ENCODE data around the gene NECTIN2.
"Not testable (repeated sequence)": the region's sequence is repeated elsewhere in the genome, so short reads cannot be mapped to it uniquely, and the experiment has no call there.

Gene NECTIN2

DNA sequence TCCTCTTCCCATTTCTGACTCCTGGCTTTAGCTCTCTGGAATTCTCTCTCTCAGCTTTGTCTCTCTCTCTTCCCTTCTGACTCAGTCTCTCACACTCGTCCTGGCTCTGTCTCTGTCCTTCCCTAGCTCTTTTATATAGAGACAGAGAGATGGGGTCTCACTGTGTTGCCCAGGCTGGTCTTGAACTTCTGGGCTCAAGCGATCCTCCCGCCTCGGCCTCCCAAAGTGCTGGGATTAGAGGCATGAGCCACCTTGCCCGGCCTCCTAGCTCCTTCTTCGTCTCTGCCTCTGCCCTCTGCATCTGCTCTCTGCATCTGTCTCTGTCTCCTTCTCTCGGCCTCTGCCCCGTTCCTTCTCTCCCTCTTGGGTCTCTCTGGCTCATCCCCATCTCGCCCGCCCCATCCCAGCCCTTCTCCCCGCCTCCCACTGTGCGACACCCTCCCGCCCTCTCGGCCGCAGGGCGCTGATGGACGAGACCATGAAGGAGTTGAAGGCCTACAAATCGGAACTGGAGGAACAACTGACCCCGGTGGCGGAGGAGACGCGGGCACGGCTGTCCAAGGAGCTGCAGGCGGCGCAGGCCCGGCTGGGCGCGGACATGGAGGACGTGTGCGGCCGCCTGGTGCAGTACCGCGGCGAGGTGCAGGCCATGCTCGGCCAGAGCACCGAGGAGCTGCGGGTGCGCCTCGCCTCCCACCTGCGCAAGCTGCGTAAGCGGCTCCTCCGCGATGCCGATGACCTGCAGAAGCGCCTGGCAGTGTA, 62.2 kb downstream of the NECTIN2 start:
- no peak for DNase-seq (ENCODE audit: low read depth, low spot score)

DNA sequence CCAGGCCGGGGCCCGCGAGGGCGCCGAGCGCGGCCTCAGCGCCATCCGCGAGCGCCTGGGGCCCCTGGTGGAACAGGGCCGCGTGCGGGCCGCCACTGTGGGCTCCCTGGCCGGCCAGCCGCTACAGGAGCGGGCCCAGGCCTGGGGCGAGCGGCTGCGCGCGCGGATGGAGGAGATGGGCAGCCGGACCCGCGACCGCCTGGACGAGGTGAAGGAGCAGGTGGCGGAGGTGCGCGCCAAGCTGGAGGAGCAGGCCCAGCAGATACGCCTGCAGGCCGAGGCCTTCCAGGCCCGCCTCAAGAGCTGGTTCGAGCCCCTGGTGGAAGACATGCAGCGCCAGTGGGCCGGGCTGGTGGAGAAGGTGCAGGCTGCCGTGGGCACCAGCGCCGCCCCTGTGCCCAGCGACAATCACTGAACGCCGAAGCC, 62.8 kb downstream of the NECTIN2 start:
- no peak for DNase-seq (ENCODE audit: low read depth, low spot score)

DNA sequence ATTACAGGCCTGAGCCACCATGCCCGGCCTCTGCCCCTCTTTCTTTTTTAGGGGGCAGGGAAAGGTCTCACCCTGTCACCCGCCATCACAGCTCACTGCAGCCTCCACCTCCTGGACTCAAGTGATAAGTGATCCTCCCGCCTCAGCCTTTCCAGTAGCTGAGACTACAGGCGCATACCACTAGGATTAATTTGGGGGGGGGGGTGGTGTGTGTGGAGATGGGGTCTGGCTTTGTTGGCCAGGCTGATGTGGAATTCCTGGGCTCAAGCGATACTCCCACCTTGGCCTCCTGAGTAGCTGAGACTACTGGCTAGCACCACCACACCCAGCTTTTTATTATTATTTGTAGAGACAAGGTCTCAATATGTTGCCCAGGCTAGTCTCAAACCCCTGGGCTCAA, 63.7 kb downstream of the NECTIN2 start:
- DNase-seq (ENCODE audit: low read depth, low spot score): no peak

DNA sequence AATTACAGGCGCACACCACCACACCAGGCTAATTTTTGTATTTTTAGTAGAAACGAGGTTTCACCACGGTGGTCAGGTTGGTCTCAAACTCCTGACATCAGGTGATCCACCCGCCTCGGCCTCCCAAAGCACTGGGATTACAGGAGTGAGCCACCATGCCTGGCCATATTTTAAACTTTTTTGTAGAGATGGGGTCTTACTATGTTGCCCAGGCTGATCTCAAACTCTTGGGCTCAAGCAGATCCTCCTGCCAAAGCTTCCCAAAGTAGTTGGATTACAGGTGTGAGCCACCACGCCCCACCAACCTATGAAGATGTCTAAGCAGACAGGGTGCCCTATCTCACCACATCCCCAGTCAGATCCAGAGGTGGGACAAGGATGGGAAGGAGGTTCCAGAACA, 65.8 kb downstream of the NECTIN2 start:
- DNase-seq (ENCODE audit: low read depth, low spot score): not testable (repeated sequence)

DNA sequence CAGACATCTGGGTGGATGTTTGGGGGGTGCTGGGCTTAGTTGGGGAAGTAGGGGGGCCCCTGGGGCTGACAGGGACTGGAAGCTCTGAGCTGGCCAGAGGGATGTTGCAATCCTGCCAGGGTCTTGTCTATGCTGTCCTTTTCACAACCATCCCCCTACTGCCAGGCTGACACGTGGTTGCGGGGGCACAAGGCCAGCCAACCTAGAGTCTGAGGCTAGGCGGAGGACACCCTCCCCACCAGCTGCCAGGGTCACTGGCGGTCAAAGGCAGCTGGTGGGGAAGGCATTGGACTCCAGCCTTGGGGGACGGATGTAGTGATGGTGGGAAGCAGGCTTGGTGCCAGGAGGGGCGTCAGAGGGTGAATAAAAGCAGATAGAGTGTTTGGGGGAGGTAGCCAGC, 66.8 kb downstream of the NECTIN2 start:
- DNase-seq (ENCODE audit: low read depth, low spot score): no peak

DNA sequence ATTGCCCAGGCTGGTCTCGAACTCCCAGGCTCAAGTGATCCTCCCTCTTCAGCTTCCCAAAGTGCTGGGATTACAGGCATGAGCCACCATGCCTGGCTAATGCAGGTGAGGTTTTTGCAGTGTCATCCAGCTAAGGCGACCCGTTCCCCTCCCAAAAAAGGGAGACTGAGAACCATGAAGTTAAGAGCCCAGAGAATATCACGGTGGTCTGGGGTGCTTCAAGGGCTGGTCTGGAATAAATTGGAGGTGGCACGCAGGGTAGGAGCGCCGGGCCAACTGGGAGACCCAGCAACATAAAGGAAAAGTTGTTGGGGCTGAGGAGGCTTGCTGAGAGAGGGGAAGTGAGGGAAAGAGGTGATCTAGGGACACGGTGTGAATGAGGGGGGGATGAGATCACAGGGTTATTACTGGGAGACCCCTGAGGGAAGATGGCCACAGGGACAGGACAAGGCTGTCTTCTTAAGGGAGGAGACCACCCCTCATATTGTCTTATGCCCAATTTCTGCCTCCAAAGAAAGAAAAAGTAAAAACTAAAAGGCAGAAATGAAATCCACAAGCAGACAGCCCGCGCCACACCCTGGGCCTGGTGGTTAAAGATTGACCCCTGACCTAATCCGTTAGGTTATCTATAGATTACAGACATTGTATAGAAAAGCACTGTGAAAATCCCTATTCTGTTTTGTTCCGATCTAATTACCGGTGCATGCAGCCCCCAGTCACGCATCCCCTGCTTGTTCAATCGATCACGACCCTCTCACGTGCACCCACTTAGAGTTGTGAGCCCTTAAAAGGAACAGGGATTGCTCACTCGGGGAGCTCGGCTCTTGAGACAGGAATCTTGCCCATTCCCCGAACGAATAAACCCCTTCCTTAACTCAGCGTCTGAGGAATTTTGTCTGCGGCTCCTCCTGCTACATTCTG, 67.7 kb downstream of the NECTIN2 start:
- not testable (repeated sequence) for DNase-seq (ENCODE audit: low read depth, low spot score)

DNA sequence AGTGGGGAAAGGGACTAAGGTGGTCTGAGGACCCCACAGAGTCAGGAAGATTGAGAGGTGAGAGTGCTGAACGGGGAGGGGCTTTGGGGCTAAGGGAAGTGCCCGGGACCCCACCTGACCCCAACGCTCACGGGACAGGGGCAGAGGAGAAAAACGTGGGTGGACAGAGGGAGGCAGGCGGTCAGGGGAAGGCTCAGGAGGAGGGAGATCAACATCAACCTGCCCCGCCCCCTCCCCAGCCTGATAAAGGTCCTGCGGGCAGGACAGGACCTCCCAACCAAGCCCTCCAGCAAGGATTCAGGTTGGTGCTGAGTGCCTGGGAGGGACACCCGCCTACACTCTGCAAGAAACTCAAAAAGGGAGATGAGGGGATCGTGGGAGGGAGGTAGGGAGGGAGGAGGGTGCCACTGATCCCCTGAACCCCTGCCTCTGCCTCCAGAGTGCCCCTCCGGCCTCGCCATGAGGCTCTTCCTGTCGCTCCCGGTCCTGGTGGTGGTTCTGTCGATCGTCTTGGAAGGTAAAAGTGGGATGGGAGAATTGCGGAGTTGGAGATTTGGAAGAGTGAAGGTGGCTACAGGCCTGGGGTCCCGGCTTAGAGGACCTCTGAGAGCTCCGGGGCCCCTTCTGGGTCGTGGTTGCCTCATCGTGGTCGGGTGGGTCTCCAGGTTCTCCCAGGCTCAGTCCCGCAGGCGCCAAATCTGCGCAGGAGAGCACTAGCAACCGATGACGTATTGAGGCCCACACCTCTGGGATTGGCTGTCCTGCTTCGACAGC, 68.5 kb downstream of the NECTIN2 start, which contains the start of gene APOC1:
APOC1 (plus strand) TSS at position 176 of the 774 bp plus-strand sequence; CDS start at position 460, 284 bp downstream.
- peak; percentile 57 for DNase-seq (ENCODE audit: low read depth, low spot score)

DNA sequence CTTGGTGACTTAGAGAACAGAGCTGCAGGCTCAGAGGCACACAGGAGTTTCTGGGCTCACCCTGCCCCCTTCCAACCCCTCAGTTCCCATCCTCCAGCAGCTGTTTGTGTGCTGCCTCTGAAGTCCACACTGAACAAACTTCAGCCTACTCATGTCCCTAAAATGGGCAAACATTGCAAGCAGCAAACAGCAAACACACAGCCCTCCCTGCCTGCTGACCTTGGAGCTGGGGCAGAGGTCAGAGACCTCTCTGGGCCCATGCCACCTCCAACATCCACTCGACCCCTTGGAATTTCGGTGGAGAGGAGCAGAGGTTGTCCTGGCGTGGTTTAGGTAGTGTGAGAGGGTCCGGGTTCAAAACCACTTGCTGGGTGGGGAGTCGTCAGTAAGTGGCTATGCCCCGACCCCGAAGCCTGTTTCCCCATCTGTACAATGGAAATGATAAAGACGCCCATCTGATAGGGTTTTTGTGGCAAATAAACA, 78.2 kb downstream of the NECTIN2 start:
- DNase-seq (ENCODE audit: low read depth, low spot score): no peak

DNA sequence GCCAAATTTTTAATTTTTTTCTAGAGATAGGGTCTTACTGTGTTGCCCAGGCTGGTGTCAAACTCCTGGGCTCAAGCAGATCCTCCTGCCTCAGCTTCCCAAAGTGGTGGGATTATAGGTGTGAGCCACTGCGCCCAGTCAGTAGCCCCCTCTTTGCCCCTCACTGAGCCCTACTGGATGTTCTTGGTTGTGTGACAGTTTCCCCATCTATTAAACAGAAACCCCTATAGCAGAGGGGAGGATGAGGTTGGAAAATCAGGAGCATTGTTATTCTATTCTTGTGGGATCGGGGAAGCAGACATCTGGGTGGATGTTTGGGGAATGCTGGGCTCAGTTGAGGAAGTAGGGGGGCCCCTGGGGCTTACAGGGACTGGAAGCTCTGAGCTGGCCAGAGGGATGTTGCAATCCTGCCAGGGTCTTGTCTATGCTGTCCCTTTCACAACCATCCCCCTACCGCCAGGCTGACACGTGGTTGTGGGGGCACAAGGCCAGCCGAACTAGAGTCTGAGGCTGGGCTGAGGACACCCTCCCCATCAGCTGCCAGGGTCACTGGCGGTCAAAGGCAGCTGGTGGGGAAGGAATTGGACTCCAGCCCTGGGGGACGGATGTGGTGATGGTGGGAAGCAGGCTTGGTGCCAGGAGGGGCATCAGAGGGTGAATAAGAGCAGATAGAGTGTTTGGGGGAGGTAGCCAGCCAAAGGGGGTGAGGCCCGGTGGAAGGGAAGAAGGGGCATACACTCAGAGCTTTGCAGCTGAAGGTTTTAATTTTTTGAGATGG, 79.2 kb downstream of the NECTIN2 start:
- no peak for DNase-seq (ENCODE audit: low read depth, low spot score)

DNA sequence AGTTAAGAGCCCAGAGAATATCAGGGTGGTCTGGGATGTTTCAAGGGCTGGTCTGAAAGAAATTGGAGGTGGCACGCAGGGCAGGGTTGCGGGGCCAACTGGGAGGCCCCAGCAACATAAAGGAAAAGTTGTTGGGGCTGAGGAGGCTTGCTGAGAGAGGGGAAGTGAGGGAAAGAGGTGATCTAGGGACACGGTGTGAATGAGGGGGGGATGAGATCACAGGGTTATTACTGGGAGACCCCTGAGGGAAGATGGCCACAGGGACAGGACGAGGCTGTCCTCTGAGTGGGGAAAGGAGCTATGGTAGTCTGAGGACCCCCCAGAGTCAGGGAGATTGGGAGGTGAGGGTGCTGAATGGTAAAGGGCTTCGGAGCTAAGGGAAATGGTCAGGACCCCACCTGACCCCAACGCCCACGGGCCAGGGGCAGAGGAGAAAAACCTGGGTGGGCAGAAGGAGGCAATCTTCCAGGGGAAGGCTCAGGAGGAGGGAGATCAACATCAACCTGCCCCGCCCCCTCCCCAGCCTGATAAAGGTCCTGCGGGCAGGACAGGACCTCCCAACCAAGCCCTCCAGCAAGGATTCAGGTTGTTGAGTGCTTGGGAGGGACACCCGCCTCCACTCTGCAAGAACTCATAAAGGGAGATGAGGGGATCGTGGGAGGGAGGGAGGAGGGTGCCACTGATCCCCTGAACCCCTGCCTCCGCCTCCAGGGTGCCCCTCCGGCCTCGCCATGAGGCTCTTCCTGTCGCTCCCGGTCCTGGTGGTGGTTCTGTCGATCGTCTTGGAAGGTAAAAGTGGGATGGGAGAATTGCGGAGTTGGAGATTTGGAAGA, 80.4 kb downstream of the NECTIN2 start:
- not testable (repeated sequence) for DNase-seq (ENCODE audit: low read depth, low spot score)

DNA sequence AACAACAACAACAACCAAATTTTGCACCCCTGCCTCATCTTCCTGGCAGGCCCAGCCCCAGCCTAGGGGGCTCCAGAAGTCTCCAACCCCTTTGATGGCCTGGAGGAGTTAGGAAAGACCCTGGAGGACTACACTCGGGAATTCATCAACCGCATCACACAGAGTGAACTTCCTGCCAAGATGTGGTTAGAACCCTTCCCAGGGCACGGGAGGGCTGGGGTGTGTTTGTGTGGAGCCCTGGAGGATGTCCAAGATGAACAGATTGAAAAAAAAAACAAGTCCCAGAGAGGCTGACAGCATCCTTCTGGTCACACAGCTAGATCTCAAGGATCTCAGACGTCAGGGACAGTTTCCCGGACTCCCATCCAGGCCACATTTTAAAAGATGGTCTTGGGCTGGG, 81.6 kb downstream of the NECTIN2 start:
- DNase-seq (ENCODE audit: low read depth, low spot score): no peak

DNA sequence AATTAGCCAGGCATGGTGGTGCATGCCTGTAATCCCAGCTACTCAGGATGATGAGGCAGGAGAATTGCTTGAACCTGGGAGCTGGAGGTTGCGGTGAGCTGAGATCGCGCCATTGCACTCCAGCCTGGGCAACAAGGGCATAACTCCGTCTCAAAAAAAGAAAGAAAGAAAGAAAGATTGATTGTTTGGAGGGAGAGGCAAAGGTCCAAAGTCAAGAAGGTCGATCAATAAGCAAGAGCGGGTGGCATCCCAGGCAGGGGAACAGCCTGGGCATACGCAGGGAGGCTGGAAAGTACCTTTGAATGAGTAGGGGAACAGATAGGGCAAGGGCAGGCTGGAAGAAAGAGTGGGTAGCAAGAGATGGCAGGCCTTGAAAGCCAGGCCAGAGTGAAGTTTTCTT, 84.0 kb downstream of the NECTIN2 start:
- no peak for DNase-seq (ENCODE audit: low read depth, low spot score)

DNA sequence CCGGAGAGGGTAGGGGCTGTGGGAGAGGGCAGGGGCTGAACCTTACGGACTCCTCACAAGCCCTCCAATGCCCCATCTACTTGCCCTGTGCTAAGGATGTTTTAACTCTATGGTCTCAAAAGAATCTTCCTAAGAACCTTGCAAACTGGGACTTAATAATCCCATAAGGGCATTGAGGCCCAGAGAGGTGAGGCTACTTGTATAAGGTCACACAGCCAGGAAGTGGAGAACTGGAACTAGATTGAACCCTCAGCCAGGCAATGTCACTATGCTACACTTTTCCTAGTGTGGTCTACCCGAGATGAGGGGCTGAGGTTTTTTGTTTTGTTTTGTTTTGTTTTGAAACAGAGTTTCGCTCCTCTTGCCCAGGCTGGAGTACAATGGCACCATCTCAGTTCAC, 85.4 kb downstream of the NECTIN2 start:
- DNase-seq (ENCODE audit: low read depth, low spot score): no peak

Data from activated naive CD8-positive, alpha-beta T cell treated with anti-CD3 and anti-CD28 coated beads, Interleukin-2, amount 50 U/mL, for 16 hours (primary cell).